Pancreas (tissue), 10 donors: ENCODE data around the gene ARHGAP26. TPM values are rescaled to one million over a fixed set of nuclear protein-coding genes. Genes with fewer than 3 reads are reported as not detected.

Source experiments
- ATAC-seq, 4 donors: fragments of 200-7000 bp; cut with Tn5 transposase; one replicate each; pipeline versions ENCODE4 v1.8.0 to v1.9.1; 2020; ENCODE audit warnings: mild to moderate bottlenecking in 4 of 4, moderate library complexity in 4 of 4
- DNase-seq, 6 donors: peaks; one replicate each; pipeline ENCODE4 v3.0.0-alpha.2; 2020
- FAIRE-seq: peaks from 2 replicates; lab custom pipeline; 2012; peaks lifted over from hg19 to GRCh38; lab: Jason Lieb, UNC
- H3K27ac ChIP-seq, 4 donors: fragments of 200-600 bp; sonication (generic); 1 replicate in 3 of 4; 2 replicates in 1 of 4; pipeline versions ENCODE4 v1.5.0 to v1.8.0; 2020
- H3K27me3 ChIP-seq, 4 donors: fragments of 200-600 bp; one replicate each; pipeline ENCODE4 v1.8.0; 2021
- H3K36me3 ChIP-seq, 3 donors: fragments of 200-600 bp; sonication (generic) in 1 of 3; one replicate each; pipeline versions ENCODE4 v1.5.0 to v1.8.0; 2020 to 2021
- H3K4me1 ChIP-seq, 3 donors: fragments of 200-600 bp; one replicate each; pipeline ENCODE4 v1.8.0; 2021
- H3K4me3 ChIP-seq, 4 donors: fragments of 200-600 bp; sonication (generic) in 2 of 4; one replicate each; pipeline versions ENCODE4 v1.5.0 to v1.8.0; 2020 to 2021
- H3K9me3 ChIP-seq, 4 donors: fragments of 200-600 bp; one replicate each; pipeline ENCODE4 v1.8.0; 2021
- WGBS, 2 donors: extraction: QIAGEN DNeasy Blood & Tissue Kit; methylation state at CpG; one replicate each; pipeline ENCODE4 v1.1.7; 2013; 5-methylcytosine and 5-hydroxymethylcytosine counted together
- intact Hi-C, 3 donors: fragments of 100-400 bp; cut with DNase I; formaldehyde crosslinking; loops; one replicate each; pipeline versions ENCODE4 v1.11.1 to v1.14.2; 2022
- polyA plus RNA-seq, 2 donors: library from polyadenylated mRNA; stranded (reverse); fragments of 200-250 nt; gene quantifications; one replicate each; pipeline ENCODE4 v1.2.3, GENCODE V29; 2013
- total RNA-seq, 6 donors: library from RNA; stranded (reverse); fragmentation: NEBNext Ultra II Directional in 4 of 6; extraction: Animal tissue kit (Norgen Biotek cat#: 25700) in 4 of 6; gene quantifications; one replicate each; pipeline versions ENCODE4 v1.2.1 to v1.2.4, GENCODE V29; 2021 to 2023
- TF ChIP-seq, protein P1 (sequence below), 4 donors: fragments of 200-600 bp; sonication (generic) in 3 of 4; IDR thresholded peaks; one replicate each; pipeline versions ENCODE4 v1.5.0 to v1.8.0; 2021; ENCODE audit warnings: antibody characterized with exemption in 4 of 4
- donor health status: healthy with polysubstance abuse.
- donor health status: DM: no; HTN: no; CAD: no; lungs with moderate emphysema.
- donor health status: DM: no; HTN: no; CAD: no.
- donor health status: control.
- donor health status: control.
- donor health status: Bipolar disorder and iron deficiency.
- donor health status: DM: yes; HTN: yes; CAD: no.
- donor health status: DM: no; HTN: no; CAD: no.
- donor health status: DM: no; HTN: no; CAD: no.
- donor health status: DM: yes; HTN: yes; CAD: no.

Gene ARHGAP26
- total and polyA plus RNA-seq, 8 donors = 3.0 to 28.1 (median 10.3) TPM

GRCh38 chr5:142748568-142749249 is 21.5 kb upstream of the ARHGAP26 start:
- no peaks in the 10 kb centered on the region for H3K27me3 ChIP-seq
- TF ChIP-seq, protein P1, sequence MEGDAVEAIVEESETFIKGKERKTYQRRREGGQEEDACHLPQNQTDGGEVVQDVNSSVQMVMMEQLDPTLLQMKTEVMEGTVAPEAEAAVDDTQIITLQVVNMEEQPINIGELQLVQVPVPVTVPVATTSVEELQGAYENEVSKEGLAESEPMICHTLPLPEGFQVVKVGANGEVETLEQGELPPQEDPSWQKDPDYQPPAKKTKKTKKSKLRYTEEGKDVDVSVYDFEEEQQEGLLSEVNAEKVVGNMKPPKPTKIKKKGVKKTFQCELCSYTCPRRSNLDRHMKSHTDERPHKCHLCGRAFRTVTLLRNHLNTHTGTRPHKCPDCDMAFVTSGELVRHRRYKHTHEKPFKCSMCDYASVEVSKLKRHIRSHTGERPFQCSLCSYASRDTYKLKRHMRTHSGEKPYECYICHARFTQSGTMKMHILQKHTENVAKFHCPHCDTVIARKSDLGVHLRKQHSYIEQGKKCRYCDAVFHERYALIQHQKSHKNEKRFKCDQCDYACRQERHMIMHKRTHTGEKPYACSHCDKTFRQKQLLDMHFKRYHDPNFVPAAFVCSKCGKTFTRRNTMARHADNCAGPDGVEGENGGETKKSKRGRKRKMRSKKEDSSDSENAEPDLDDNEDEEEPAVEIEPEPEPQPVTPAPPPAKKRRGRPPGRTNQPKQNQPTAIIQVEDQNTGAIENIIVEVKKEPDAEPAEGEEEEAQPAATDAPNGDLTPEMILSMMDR (IDR thresholded peaks at IDR 0.05) = peak in 3 of 4 donors; percentile 18 to 40 (median 22)
- no peaks in the 10 kb centered on the region for H3K9me3 ChIP-seq
- ATAC-seq = peak; percentile 61 to 82 (median 70)
- no peak for FAIRE-seq
- H3K4me1 ChIP-seq = peaks cover 0 to 8% (median 0%) of the 10 kb centered on the region in 3 donors
- no peaks in the 10 kb centered on the region for H3K36me3 ChIP-seq
- H3K4me3 ChIP-seq = no peak overlapping the region
- DNase-seq = peak in 4 of 6 donors; percentile 20 to 59 (median 42)
- H3K27ac ChIP-seq = no peak overlapping the region
- WGBS, 2 donors = 67 to 71% methylated on average over 2 of the region's 2 CpGs
- intact Hi-C loops = no loop called here

DNA sequence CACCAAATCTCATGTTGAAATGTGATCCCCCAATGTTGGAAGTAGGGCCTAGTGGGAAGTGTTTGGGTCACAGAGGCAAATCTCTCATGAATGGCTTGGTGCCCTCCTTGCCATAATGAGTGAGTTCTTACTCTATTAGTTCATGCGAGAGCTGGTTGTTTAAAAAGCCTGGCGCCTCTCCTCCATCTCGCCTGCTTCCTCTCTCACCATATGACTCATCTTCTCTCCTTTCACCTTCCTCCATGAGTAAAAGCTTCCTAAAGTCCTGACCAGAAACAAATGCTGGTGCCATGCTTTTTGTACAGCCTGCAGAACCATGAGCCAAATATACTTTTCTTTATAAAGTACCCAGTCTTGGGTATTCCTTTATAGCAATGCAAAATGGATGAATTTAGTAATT is 20.9 kb upstream of the ARHGAP26 start:
- Histone ChIP-seq H3K4me3 (no peak overlapping the region), H3K36me3 (no peaks in the 10 kb centered on the region), H3K27me3 (no peaks in the 10 kb centered on the region), H3K9me3 (no peaks in the 10 kb centered on the region), H3K27ac (no peak overlapping the region), H3K4me1 (peaks cover 0 to 8% (median 0%) of the 10 kb centered on the region in 3 donors)
- DNase-seq (no peak), ATAC-seq (peak in 2 of 4 donors; percentile 35 to 39), FAIRE-seq (no peak)
- intact Hi-C loops = no loop called here
- WGBS, 2 donors = 79 to 91% methylated on average over 3 of the region's 3 CpGs
- TF ChIP-seq, protein P1 (IDR thresholded peaks at IDR 0.05) = no peak

- peak; percentile 18 to 82 (median 61) for ATAC-seq
These were observed 17.0 kb upstream of the ARHGAP26 start for GRCh38 chr5:142753116-142753631.

DNA sequence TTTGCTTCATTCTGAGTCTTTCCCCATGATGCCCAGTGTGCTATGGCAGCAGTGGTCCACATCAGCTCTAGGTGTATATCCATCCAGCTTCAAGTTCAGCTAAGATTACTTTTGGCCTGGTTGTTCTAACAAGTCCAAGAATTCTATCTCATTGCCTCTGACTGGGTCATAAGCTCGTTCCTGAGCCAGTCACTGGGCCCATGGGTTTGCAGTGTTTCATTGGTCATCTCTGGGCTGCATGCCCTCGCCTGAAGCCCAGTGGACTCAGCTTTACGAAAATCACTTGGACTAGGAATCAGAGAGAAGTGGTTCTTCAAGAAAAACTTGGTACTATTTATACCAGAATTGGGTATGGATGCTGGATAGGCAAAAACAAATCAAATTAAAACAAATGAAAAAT is 16.1 kb upstream of the ARHGAP26 start:
- DNase-seq (no peak), ATAC-seq (no peak), FAIRE-seq (no peak)
- WGBS, 2 donors = 80 to 83% methylated on average over 3 of the region's 3 CpGs
- Histone ChIP-seq H3K4me3 (no peak overlapping the region), H3K27ac (no peak overlapping the region), H3K4me1 (peaks cover 0 to 8% (median 0%) of the 10 kb centered on the region in 3 donors), H3K9me3 (no peaks in the 10 kb centered on the region), H3K27me3 (no peaks in the 10 kb centered on the region), H3K36me3 (no peaks in the 10 kb centered on the region)
- TF ChIP-seq, protein P1 (IDR thresholded peaks at IDR 0.05) = no peak
- intact Hi-C loops = loop anchor here in 1 of 3 donors (10.0 kb wide), 1 partner anchor 121 kb away; no protein-coding TSS in a partner anchor

More at GRCh38 chr5:142753116-142753631, 17.0 kb upstream of the ARHGAP26 start:
- no peak overlapping the region for H3K4me3 ChIP-seq
- TF ChIP-seq, protein P1 (IDR thresholded peaks at IDR 0.05) = no peak
- peaks cover 0 to 8% (median 0%) of the 10 kb centered on the region in 3 donors for H3K4me1 ChIP-seq
- DNase-seq (peak in 3 of 6 donors; percentile 17 to 50 (median 43)), FAIRE-seq (no peak)
- no peaks in the 10 kb centered on the region for H3K27me3 ChIP-seq
- no peaks in the 10 kb centered on the region for H3K36me3 ChIP-seq
- no peaks in the 10 kb centered on the region for H3K9me3 ChIP-seq
- intact Hi-C loops = loop anchor here in 1 of 3 donors (10.0 kb wide), 1 partner anchor 122 kb away; no protein-coding TSS in a partner anchor
- 11 to 19% methylated on average over 3 of the region's 3 CpGs for WGBS, 2 donors
- H3K27ac ChIP-seq = peak overlapping the region in 3 of 4 donors; percentile 3 to 50 (median 20)
